A549 (cell line): ENCODE data around the gene CCDC33. TPM values are rescaled to one million over a fixed set of nuclear protein-coding genes. Genes with fewer than 3 reads are reported as not detected.

Experiments
- ATAC-seq, 2 experiments: fragments of 200-7000 bp in 1 of 2; fragments of >200 bp in 1 of 2; cut with Nextera tagmentation in 1 of 2; cut with Tn5 transposase in 1 of 2; 3 replicates each; pipeline versions ENCODE4 v1.8.0 to v1.9.1; 2018 to 2020; ENCODE audit warnings: mild to moderate bottlenecking in 1 of 2, moderate library complexity in 1 of 2
- CTCF ChIA-PET: fragments of 300-600 bp; sonication (Branson Sonifier 250); formaldehyde crosslinking; extraction: SDS; loops from one replicate; lab custom pipeline; 2021; ENCODE audit warnings: antibody characterized with exemption, inconsistent platforms; lab: Yijun Ruan, JAX
- POLR2A ChIA-PET: fragments of 350-600 bp; formaldehyde crosslinking; extraction: SDS; loops from one replicate; lab custom pipeline; 2021; ENCODE audit warnings: antibody characterized with exemption, inconsistent platforms; lab: Yijun Ruan, JAX
- DNase-seq, 2 experiments: peaks; one replicate each; pipeline versions ENCODE4 v3.0.0 to v3.0.0-alpha.2; 2011 to 2016; ENCODE audit warnings: low read depth in 1 of 2, low spot score in 1 of 2
- FAIRE-seq: peaks from 2 replicates; lab custom pipeline; 2011; peaks lifted over from hg19 to GRCh38; lab: Jason Lieb, UNC
- H3K27ac ChIP-seq, 2 experiments: fragments of >200 bp; sonication (Bioruptor Twin); formaldehyde crosslinking; 3 replicates each; pipeline ENCODE4 v1.5.1; 2016 to 2017
- H3K4me1 ChIP-seq: fragments of >200 bp; sonication (Bioruptor Twin); formaldehyde crosslinking; 3 replicates; pipeline ENCODE4 v1.6.1; 2016
- H3K4me2 ChIP-seq: fragments of >200 bp; sonication (Bioruptor Twin); formaldehyde crosslinking; 3 replicates; pipeline ENCODE4 v1.6.1; 2016
- H3K4me3 ChIP-seq: fragments of >200 bp; sonication (Bioruptor Twin); formaldehyde crosslinking; 3 replicates; pipeline ENCODE4 v1.5.1; 2016
- H3K9me3 ChIP-seq: fragments of >200 bp; sonication (Bioruptor Twin); formaldehyde crosslinking; 3 replicates; pipeline ENCODE4 v1.6.1; 2016
- BCL3 ChIP-seq: fragments of >200 bp; sonication (Bioruptor Twin); formaldehyde crosslinking; IDR thresholded peaks from 3 replicates; pipeline ENCODE4 v1.6.1; 2016
- CBX2 ChIP-seq: fragments of 200-600 bp; sonication (generic); IDR thresholded peaks from 2 replicates; pipeline ENCODE4 v1.6.1; 2016; ENCODE audit warnings: low read depth, mild to moderate bottlenecking, borderline replicate concordance
- CEBPB ChIP-seq, 2 experiments: fragments of >200 bp in 1 of 2; sonication (Bioruptor Twin) in 1 of 2; formaldehyde crosslinking in 1 of 2; IDR thresholded peaks; 2 replicates each; pipeline ENCODE4 v1.6.1; 2012 to 2016
- CHD4 ChIP-seq: fragments of 200-600 bp; sonication (generic); IDR thresholded peaks from 2 replicates; pipeline ENCODE4 v1.6.1; 2016; ENCODE audit warnings: antibody characterized with exemption, mild to moderate bottlenecking, borderline replicate concordance
- EHF ChIP-seq: fragments of 250-450 bp; sonication (Bioruptor Pico); IDR thresholded peaks from 2 replicates; pipeline ENCODE4 v1.5.0; 2020; ENCODE audit warnings: mild to moderate bottlenecking
- EHMT2 ChIP-seq: fragments of 200-600 bp; sonication (generic); IDR thresholded peaks from 2 replicates; pipeline ENCODE4 v1.6.1; 2016; ENCODE audit warnings: antibody characterized with exemption, low read depth, mild to moderate bottlenecking, moderate library complexity
- ELK1 ChIP-seq: fragments of 150-350 bp; IDR thresholded peaks from 2 replicates; pipeline ENCODE4 v1.6.1; 2014; ENCODE audit warnings: low read depth, mild to moderate bottlenecking, low read length
- EP300 ChIP-seq, 2 experiments: fragments of >200 bp; sonication (Bioruptor Twin); formaldehyde crosslinking; IDR thresholded peaks; 2 replicates in 1 of 2; 3 replicates in 1 of 2; pipeline ENCODE4 v1.6.1; 2016 to 2017
- GATA3 ChIP-seq: IDR thresholded peaks from 2 replicates; pipeline ENCODE4 v1.6.1; 2012; ENCODE audit warnings: borderline replicate concordance
- HDAC2 ChIP-seq: fragments of 200-600 bp; sonication (generic); IDR thresholded peaks from 2 replicates; pipeline ENCODE4 v1.6.1; 2016
- HEYL ChIP-seq: fragments of 250-450 bp; sonication (Bioruptor Pico); IDR thresholded peaks from 2 replicates; pipeline ENCODE4 v1.8.0; 2021; ENCODE audit warnings: mild to moderate bottlenecking, moderate library complexity
- HOXA7 ChIP-seq: fragments of 250-450 bp; sonication (Bioruptor Pico); IDR thresholded peaks from 2 replicates; pipeline ENCODE4 v1.5.0; 2020; ENCODE audit warnings: mild to moderate bottlenecking, moderate library complexity
- JUN ChIP-seq, 2 experiments: fragments of >200 bp; sonication (Bioruptor Twin); formaldehyde crosslinking; IDR thresholded peaks; 2 replicates in 1 of 2; 3 replicates in 1 of 2; pipeline ENCODE4 v1.6.1; 2016 to 2017
- MAFK ChIP-seq: fragments of 450-650 bp; IDR thresholded peaks from 2 replicates; pipeline ENCODE4 v1.6.1; 2014; ENCODE audit not compliant: partially characterized antibody
- MAZ ChIP-seq: fragments of 150-350 bp; IDR thresholded peaks from 2 replicates; pipeline ENCODE4 v1.6.1; 2014; ENCODE audit warnings: antibody characterized with exemption, low read depth, low read length, borderline replicate concordance
- NFE2L2 ChIP-seq: fragments of 150-350 bp; conservative IDR thresholded peaks from 2 replicates; pipeline ENCODE4 v1.6.1; 2014; ENCODE audit warnings: low read length
- NR3C1 ChIP-seq: fragments of >200 bp; sonication (Bioruptor Twin); formaldehyde crosslinking; IDR thresholded peaks from 3 replicates; pipeline ENCODE4 v1.6.1; 2017
- SREBF2 ChIP-seq: fragments of 450-650 bp; IDR thresholded peaks from 2 replicates; pipeline ENCODE4 v1.6.1; 2014; ENCODE audit warnings: mild to moderate bottlenecking, moderate library complexity
- ZC3H11A ChIP-seq: fragments of 450-650 bp; IDR thresholded peaks from 2 replicates; pipeline ENCODE4 v1.6.1; 2014; ENCODE audit warnings: antibody characterized with exemption, mild to moderate bottlenecking
- WGBS: methylation state at CpG from one replicate; pipeline ENCODE4 v1.1.6; 2017; ENCODE audit errors: missing lambda C conversion rate; 5-methylcytosine and 5-hydroxymethylcytosine counted together
- polyA plus RNA-seq, 4 experiments: library from polyadenylated mRNA; depleted of rRNA in 3 of 4; stranded (reverse); fragments of >200 nt; fragmentation: RNase III in 1 of 4; extraction: RNeasy Plus Mini Kit Qiagen cat#74134 plus additional on column Dnase treatment in 1 of 4; gene quantifications; 2 replicates in 3 of 4; 3 replicates in 1 of 4; pipeline ENCODE4 v1.2.3, GENCODE V29; 2011 to 2017
- TF ChIP-seq, protein P1 (sequence below): fragments of 200-600 bp; sonication (generic); IDR thresholded peaks from 2 replicates; pipeline ENCODE4 v1.6.1; 2016; ENCODE audit warnings: antibody characterized with exemption, mild to moderate bottlenecking, moderate library complexity
- TF ChIP-seq, protein P2 (sequence below): IDR thresholded peaks from 2 replicates; pipeline ENCODE4 v1.6.1; 2012; ENCODE audit warnings: low read depth, borderline replicate concordance

The CCDC33 gene
- polyA plus RNA-seq, 2 of the 4 experiments (the other 2 are of a cell fraction), result 5.9 to 9.2 TPM

GRCh38 chr15:74233851-74234597 lies 2.1 kb upstream of the CCDC33 start:
- DNase-seq, result no peak
- peak; percentile 22 to 72; a peak in 4 of 6 replicates for ATAC-seq
- H3K4me2 ChIP-seq, result peak overlapping the region; percentile 55
- ChIA-PET CTCF (interaction anchor here (0.9 to 1.1 kb wide), 2 partner anchors 11 to 88 kb away, joined by 3 read pairs; no protein-coding TSS in a partner anchor), POLR2A (no interaction called here)
- H3K9me3 ChIP-seq, result no peaks in the 10 kb centered on the region
- 87% methylated on average over 3 of the region's 3 CpGs for WGBS
- peak overlapping the region; percentile 69 to 87 for H3K27ac ChIP-seq
- no peak for TF ChIP-seq BCL3
- H3K4me1 ChIP-seq, result peaks cover 26% of the 10 kb centered on the region
- FAIRE-seq, result no peak
- H3K4me3 ChIP-seq, result no peak overlapping the region

GRCh38 chr15:74234598-74234875 lies 1.6 kb upstream of the CCDC33 start:
- TF ChIP-seq ZC3H11A (no peak), GATA3 (no peak), EP300 (IDR thresholded peaks at IDR 0.05) (no peak), CEBPB (IDR thresholded peaks at IDR 0.05) (no peak), EHMT2 (no peak), NFE2L2 (no peak), CBX2 (no peak), MAZ (no peak), EHF (CRISPR knock-in tag) (no peak), MAFK (no peak), HEYL (CRISPR knock-in tag) (no peak), ELK1 (no peak), NR3C1 (no peak), SREBF2 (no peak), JUN (IDR thresholded peaks at IDR 0.05) (no peak), CHD4 (no peak), HOXA7 (CRISPR knock-in tag) (no peak), HDAC2 (no peak)
- TF ChIP-seq, protein P1, sequence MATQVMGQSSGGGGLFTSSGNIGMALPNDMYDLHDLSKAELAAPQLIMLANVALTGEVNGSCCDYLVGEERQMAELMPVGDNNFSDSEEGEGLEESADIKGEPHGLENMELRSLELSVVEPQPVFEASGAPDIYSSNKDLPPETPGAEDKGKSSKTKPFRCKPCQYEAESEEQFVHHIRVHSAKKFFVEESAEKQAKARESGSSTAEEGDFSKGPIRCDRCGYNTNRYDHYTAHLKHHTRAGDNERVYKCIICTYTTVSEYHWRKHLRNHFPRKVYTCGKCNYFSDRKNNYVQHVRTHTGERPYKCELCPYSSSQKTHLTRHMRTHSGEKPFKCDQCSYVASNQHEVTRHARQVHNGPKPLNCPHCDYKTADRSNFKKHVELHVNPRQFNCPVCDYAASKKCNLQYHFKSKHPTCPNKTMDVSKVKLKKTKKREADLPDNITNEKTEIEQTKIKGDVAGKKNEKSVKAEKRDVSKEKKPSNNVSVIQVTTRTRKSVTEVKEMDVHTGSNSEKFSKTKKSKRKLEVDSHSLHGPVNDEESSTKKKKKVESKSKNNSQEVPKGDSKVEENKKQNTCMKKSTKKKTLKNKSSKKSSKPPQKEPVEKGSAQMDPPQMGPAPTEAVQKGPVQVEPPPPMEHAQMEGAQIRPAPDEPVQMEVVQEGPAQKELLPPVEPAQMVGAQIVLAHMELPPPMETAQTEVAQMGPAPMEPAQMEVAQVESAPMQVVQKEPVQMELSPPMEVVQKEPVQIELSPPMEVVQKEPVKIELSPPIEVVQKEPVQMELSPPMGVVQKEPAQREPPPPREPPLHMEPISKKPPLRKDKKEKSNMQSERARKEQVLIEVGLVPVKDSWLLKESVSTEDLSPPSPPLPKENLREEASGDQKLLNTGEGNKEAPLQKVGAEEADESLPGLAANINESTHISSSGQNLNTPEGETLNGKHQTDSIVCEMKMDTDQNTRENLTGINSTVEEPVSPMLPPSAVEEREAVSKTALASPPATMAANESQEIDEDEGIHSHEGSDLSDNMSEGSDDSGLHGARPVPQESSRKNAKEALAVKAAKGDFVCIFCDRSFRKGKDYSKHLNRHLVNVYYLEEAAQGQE, result no peak
- TF ChIP-seq, protein P2, sequence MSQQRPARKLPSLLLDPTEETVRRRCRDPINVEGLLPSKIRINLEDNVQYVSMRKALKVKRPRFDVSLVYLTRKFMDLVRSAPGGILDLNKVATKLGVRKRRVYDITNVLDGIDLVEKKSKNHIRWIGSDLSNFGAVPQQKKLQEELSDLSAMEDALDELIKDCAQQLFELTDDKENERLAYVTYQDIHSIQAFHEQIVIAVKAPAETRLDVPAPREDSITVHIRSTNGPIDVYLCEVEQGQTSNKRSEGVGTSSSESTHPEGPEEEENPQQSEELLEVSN, result no peak
- DNase-seq (no peak), FAIRE-seq (no peak), ATAC-seq (peak in 1 of 2 experiments; percentile 30; a peak in 3 of 6 replicates)
- H3K4me1 ChIP-seq, result peaks cover 31% of the 10 kb centered on the region
- no peak overlapping the region for H3K4me3 ChIP-seq
- POLR2A ChIA-PET, result no interaction called here
- peak overlapping the region; percentile 69 to 87 for H3K27ac ChIP-seq
- H3K4me2 ChIP-seq, result peak overlapping the region; percentile 55
- no peaks in the 10 kb centered on the region for H3K9me3 ChIP-seq
- CTCF ChIA-PET, result interaction anchor here (1.1 kb wide), 1 partner anchor 88 kb away, joined by 3 read pairs; no protein-coding TSS in a partner anchor
- 54% methylated on average over 7 of the region's 9 CpGs for WGBS
